NCI-H748 treated with DMSO at 0.1 percent for 48 hours (cell line): ENCODE measurements around the gene C16orf89.

Source experiments
- DNase-seq: peaks from one replicate; lab custom pipeline; 2025; lab: John Stamatoyannopoulos, UW

The C16orf89 gene

DNA sequence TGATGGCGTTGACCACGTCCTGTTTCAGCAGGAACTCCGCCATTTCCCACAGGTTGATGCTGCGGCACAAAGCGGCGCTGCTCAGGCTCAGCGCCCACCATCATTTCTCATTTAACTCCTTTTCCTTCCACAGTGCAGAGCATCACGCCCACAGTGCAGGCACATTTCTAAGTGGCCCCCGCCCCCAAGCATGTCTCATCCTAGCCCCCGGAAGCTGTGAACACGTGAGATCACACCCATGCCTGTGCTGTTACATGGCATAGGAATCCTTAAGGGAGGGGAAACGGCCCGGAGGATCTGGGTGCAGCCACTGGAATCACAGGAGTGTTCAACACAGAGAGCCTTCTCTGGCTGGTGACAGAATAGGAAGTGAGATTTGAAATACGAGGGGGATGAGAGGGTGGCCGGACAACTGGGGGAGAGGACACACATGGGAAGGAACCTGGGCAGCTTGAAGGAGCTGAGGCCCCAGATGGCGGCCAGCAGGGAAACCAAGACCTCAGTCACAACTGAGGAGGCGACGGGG lies 36.7 kb downstream of the C16orf89 start:
- no peak for DNase-seq

DNA sequence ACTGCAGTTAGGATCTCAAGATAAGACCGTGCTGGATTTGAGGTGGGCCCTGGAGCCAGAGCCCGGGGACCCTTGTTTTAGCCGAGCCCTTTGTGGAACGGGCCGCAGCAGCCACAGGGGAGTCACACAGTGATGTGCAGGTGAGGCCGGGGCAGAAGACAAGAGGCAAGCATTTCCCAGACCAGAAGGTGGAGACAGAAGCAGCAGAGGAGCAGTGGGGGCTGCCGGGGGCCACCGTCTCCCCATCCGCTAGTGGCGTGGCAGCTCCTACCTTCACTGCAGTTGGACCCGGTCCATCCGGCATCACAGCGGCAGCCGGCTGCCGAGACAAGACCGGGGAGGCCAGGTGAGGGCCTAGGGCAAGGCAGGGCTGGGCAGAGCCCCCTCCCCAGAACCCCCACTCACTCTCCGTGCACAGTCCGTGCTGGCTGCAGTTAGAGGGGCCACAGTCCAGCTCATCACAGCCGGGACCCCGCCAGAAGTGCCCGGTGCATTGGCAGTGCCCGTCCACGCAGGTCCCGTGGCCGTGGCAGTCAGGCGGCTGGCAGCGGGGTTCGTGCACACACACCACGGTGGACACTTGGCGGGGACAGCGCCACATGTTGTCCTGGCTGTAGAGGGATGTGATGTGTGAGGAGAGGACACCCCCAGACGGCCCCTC lies 38.1 kb downstream of the C16orf89 start:
- DNase-seq = no peak

DNA sequence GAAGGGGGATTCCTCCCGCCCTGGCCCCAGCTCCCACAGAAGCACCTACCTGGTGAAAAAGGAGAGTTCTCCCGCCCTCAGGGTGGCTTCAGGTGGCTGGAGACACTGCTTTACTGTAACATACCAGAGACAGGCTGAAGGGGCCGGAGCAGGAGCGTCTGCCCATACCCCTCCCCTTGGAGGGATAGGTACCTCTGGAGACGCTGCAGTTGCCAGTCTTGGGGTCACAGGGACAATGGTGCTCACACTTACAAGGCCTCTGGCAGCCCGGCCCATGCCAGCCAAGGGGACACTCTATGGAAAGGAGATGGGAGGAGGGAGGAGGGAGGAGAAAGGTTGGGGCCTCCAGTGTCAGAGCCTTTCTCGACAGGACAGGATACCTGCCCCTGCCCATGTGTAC lies 38.7 kb downstream of the C16orf89 start:
- no peak for DNase-seq

DNA sequence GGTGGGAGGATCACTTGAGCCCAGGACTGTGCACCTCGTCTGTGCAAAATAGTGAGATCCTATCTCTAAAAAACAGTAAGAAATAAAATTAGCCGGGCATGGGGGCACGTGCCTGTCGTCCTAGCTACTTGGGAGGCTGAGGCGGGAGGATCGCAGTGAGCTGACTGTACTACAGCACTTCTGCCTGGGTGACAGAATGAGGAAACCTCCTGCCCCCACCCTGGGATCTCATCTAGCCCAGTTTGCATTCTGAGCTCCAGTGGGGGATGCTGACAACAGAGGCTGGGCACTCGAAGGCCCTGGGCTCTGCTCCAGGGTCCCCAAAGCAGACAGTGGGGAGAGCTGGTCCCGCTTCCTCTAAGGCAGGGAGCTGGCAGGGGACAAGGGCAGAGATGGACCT lies 39.1 kb downstream of the C16orf89 start:
- no peak for DNase-seq

DNA sequence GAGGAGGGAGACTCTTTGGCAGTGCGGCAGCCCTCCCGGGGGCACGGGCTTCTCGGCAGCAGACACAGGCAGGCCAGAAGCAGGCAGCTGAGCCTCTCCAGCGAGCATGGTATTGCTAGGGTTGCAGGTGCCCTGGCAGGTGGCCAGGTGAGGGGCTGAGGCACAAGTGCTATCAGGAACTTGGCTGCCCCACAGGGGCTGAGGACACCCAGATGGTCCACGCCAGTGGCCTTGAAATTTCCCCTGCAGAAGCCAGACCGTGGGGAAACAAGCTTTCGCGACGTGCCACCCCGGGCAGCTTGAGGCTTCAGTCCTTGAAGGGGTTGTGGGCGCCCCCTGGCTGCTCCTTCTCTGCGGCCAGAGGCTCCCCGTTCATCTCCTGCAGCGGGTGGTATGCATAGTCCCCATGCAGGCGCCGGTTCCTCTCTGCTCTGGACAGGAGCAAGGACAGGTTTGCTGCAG lies 40.6 kb downstream of the C16orf89 start:
- DNase-seq = peak; percentile 0

DNA sequence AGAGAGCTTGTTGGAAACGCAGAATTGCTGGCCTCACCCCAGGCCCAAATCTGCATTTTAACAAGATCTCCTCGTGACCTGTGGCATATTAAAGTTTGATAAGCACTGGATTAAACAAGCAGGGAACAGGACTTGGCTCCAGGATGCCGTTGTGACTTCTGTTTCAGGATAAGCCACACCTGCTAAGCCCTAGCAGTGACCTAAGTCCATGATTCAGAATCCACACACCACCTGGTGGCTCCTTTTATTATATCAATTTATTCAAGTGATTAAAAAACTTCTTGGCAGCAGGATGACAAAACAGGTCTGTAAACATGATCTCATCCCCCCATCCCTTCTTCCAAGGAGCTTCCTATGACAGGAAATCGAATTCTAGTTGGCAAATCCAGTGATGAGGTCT lies 41.1 kb downstream of the C16orf89 start:
- peak; percentile 4 for DNase-seq

DNA sequence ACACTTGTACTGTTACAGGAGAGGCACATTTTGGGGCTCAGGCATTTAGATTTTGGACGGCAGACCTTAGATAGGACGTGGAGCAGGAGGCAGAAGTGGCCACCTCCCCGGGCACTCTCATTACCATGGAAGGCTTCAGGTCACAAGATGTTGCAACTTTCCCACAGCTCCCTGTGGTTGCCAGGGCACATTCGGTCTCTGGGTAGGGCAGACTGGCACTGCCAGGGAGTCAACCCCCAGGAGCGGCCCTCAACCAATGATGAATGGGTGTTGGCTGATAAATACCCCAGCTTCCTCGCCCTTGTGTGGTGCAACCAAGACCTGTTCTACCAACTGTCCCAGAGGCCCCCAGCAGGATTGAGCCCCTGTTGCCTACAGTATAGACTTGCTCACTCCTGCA lies 43.2 kb downstream of the C16orf89 start:
- DNase-seq = no peak

DNA sequence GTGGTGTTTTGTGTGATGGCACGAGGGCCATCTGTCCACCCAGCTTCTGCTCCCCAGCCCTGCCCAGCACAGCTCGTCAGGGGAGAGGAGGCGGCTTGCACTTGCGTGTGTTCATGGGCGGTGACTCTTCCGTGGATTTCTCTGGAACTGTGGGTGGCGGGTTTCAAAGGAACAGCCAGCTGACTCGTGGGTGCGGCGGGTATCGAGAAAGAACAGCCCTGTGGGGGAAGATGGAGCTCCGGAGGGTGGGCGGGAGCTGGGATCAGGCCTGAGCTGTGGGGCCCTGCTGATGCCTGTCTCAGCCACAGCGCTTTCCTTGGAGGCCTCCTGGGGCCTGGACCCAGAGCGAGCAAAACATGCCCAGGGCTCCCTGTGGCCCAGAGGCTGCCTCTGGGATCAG lies 45.2 kb downstream of the C16orf89 start:
- no peak for DNase-seq

DNA sequence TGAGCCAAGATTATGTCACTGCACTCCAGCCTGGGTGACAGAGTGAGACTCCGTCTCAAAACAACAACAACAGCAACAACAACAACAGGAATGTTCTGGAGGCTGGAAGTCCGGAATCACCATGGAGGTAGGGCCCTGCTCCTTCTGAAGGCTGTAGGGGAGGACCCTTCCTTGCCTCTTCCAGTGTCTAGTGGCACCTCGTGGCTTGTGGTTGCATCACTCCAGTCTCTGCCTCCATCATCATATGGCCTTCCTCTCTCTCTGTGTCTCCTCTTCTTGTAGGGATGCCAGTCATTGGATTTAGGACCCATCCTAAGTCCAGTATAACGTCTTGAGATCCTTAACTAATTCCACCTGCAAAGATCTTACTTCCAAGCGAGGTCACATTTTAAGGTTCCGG lies 46.0 kb downstream of the C16orf89 start:
- DNase-seq = no peak

DNA sequence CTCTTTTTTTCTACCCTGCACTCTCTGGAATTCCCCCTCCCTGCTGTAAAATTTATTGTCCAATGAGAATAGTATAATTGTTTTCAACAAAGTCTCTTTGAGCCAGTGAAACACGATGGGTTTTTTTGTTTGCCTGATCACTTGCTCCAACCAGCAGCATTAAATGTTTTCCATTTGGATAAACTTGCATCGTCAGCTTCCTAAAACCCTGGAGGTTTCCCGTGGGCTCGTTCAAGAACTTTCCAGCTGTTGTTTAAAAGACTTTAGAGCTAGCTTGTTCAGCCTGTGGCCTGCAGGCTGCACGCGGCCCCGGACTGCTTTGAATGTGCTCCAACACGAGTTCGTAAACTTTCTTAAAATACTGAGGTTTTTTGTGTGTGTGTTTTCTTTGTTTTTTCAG lies 47.0 kb downstream of the C16orf89 start:
- no peak for DNase-seq

DNA sequence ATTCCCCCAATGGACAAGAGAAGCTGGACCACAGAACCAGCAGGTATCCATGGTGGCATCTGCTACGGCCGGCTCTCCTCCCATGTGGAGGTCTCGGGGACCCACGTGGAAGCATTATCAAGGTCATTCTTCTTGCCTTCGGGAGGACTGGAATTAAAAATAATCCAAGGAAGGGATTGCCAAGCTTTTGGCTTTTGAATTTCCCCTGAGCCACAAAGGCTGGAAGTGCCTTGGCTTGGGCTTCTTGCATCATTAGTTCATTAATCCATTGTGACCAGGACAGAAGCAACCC lies 48.1 kb downstream of the C16orf89 start:
- no peak for DNase-seq

DNA sequence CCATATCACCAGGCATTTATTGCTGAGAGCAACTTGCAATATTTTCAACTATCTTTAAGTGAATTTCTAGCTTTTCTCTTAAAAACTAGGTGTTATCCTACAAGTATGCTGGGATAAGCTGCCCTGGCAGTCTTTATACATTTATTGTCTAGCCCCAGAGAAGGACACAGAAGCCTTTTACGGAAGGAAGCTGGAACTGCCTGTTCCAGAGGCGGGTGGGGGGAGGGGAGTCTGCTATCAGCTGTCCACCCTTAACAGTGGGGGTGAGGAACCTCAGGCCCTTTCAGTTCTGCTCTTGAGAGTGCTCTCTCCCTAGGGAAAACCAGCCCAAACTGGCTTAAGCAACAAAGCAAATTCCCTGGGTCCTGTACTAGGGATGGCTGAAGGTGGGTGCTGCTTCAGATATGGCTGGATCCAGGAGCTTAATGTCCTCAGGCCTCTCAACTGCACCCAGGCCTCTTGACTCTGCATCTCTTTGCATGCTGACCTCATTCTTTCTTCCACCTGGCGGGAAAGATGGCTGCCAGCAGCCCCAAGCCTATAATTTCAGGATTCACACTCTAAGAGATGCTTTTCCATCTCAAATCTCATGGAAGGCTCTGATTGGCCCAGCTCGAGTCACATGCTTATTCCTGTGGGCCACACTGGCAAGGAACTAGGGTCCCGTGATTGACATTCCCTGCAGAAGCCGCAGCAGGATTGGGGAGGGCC lies 48.6 kb downstream of the C16orf89 start:
- DNase-seq = no peak

DNA sequence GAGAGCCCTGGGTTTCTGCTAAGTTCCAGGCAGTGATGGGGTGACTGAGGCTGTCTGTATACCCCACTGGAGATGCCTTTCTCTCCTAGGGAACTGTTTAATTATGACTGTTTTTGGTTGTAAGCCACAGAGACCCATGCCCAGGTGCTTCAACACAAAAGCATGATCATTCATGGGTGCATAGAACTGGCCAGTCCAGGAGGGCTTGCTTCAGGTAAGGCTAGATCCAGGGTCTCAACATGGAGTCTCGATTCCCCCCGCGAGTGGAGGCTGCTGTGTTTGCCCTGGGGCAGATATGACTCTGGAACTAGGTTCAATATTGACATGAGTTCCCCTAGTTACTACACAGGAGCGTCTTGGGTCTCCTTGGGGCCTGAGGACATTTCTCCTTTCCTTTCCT lies 49.9 kb downstream of the C16orf89 start:
- no peak for DNase-seq

DNA sequence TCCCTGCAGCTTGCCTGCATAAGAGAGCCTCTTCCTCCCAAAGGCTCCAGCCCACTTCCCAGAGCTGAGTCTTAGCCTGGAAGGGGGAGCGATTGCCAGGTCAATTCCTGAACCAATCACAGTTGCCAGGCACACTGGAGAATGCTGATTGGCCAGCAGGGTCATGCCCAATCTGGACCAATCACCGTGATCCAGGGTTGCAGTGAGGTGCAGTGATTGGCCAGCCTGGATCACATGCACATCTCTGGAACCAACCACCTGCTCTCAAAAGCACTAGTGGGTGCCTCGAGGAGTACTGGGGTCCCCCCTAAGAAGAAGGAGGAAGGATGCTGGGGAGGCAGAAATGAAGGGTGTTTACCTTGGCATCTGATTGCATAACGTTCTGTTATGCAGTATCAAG lies 50.4 kb downstream of the C16orf89 start:
- no peak for DNase-seq

DNA sequence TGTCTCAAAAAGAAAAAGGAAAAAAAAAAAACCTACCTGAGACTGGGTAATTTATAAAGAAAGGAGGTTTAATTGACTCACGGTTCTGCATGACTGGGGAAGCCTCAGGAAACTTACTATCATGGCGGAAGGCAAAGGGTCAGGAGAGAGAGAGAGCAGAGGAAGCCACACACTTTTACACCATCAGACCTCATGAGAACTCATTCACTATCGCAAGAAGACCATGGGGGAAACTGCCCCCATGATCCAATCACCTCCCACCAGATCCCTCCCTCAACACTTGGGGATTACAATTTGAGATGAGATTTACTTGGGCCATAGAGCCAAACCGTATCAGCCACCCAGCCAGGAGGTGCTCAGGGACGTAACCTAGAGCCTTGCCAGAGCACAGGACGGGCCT lies 52.9 kb downstream of the C16orf89 start:
- no peak for DNase-seq

DNA sequence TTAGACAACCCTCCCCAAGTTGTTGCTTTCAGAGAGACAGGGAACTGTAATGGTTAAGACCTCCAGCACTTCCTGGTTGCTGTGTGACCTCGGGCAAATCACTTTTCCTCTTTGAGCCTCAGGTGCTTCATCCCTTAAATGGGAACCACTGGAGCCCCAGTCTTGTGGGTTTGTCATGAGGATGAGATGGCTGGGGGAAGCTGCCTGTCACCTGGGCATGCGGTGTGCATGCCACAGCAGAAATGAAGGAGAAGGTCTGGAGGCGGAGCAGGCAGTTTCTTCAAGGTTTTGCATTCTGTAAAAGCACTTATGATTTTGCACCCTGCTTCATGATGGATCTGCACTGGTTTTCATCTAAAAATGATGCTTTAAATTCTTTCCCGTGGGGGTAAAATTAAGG lies 54.1 kb downstream of the C16orf89 start:
- no peak for DNase-seq

DNA sequence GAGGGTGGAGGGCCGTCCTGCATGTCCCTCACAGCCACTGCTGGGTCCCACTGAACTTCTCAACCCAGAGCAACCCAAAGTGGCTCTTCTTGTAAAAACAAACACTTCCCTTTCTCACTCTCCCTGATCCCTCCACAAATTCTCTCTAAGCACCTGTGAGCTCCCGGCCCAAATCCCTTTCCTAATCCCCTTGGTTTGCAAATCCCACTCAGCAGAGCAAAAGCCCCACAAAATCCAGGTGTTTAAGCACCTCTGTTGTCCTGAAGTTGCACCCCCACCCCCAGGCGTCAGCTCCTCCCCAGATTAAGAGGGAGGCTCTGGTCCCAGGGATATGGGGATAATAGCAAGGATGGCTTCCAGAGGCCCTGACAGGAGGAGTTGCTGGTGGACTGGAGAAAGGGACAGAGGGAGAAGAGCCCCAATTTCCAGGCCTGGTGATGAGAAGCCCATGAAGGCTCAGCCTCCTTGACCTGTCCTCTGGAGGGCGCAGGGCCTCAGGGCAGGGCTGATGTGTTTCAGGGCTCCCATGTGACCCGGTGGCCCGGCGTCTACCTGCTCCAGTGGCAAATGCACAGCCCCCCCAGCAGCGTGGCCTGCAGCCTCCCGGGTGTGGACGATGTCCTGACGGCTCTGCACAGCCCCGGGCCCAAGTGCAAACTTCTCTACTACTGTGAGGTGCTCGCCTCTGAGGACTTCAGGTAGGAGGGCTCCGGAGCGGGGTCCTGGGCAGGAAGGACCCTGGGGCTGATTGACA lies 55.0 kb downstream of the C16orf89 start:
- DNase-seq = no peak

DNA sequence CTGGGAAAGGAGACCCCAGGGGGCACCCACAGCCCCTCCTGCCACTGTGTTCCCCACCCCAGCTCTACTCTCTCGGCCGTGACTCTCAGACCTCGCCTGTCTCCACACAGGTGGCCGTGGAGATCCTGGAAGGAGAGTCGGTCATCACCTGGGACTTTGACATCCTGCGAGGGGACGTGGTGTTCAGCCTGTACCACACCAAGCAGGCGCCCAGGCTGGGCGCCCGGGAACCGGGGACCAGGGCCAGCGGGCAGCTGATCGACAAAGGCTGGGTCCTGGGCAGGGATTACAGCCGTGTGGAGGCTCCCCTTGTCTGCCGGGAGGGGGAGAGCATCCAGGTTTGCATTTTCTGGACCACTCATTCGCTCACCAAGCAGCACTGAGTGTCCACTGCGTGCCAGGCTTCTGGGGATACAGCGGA lies 57.4 kb downstream of the C16orf89 start:
- DNase-seq = no peak

DNA sequence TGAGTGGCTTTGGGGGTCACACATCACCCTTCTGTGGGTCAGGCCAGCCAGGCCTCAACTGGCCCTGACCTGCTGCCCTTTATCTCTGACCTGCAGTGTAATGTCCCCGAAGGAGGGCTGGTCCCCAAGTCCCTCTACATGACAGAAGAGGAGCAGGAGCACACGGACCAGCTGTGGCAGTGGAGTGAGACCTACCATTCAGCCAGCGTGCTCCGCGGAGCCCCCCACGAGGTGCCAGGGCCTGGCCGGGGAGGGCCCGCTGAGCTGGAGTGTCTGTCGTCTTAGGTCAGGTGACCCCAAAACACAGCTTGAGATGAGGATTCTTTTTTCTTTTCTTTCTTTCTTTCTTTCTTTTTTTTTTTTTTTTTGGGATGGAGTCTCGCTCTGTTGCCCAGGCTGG lies 58.5 kb downstream of the C16orf89 start:
- no peak for DNase-seq

DNA sequence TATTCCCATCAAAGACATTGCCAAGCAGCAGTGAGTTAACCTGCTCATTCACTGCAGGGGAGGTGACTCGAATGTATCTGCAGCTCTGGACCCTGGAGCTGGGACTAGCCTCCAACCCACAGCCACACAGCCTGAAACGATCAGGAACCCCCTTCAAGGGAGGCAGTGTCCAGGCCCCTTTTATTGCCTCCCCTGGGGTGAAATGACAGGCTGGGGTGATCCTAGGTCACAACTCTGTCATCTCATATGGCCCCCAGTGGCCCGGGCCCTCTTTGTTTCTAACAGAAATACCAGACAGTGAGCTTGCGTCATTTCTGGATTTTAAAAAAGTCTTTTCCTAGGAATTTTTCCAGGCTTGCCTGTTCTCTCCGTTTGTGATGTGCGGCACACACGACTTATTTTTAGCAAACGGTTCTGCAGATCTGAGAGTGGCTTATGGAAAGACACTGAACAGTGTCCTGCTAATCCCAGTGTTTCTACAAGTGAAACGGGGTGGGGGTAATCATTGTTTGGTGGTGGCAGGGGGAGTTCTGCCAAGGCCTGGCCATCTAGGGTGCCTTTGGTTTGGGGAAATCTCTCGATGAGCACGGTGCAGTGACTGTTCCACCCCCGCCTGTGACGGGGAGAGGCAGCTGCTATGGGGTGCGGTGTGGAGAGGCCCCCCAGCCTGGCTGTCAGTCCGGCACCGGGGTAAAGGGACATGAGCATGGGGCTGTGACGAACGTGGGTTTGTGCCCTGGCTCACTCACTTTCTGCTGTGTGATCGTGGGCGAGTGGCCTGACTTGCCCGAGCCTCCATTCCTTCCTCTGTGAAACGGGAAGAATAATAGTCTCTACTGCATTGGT lies 59.2 kb downstream of the C16orf89 start:
- DNase-seq = no peak

DNA sequence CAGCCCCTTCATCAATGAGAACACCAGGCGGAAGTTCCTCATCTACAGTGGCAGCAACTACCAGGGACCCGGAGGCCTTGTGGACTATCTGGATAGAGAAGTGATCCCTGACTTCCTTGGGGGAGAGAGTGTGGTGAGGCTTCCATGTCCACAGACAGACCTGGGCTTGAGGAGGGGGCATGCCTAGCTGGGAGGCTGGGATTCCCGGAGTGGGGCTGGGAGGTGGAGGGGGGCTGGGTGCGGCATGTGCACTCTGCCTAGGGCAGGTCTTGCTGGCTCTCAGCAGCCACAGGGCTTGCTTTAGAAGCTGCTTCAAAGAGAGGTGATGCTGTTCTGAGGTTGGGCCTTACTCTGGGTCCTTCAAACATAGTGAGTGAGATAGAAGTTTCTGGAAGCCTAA lies 59.8 kb downstream of the C16orf89 start:
- no peak for DNase-seq

DNA sequence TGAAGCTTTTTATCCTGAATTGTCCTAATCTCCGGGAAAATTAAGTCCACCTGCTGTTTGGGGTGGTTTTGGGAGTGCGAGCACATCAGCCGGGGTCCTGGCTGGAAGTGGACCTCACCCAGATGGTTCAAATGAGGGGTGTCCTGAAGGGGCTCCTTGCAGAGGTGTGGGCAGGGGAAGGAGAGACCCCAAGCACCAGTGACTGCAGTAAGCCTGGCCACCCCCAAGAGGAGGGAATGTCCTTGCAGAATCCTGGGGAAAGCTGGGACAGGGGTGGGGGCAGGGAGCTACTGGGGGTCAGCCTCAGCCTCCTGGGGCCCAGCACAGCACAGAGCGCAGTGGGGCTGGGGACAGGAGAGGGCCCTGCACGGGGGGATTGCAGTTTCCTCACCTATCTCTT lies 61.4 kb downstream of the C16orf89 start:
- no peak for DNase-seq
